K562 (cell line): ENCODE results near the gene LEMD1. TPM values are rescaled to one million over a fixed set of nuclear protein-coding genes. Genes with fewer than 3 reads are reported as not detected.

Experiments
- ATAC-seq: fragments of 200-7000 bp; cut with Tn5 transposase; 3 replicates; pipeline ENCODE4 v1.9.1; 2020; ENCODE audit warnings: moderate library complexity
- BruUV-seq: library from RNA; stranded (reverse); fragments of 400-500 nt; replicated peaks from 2 replicates; lab custom pipeline; 2021; lab: Mats Ljungman, UMichigan
- CTCF ChIA-PET: fragments of 300-600 bp; formaldehyde crosslinking; extraction: SDS; loops from one replicate; lab custom pipeline; 2021; ENCODE audit warnings: low intra/inter-chr PET ratio; lab: Yijun Ruan, JAX
- POLR2A ChIA-PET: fragments of 300-600, 350-650 bp; sonication (Branson Sonifier 250); formaldehyde crosslinking; extraction: SDS; loops from one replicate; lab custom pipeline; 2021; ENCODE audit warnings: antibody characterized with exemption, inconsistent platforms; lab: Yijun Ruan, JAX
- DNase-seq, 4 experiments: peaks; one replicate each; pipeline versions ENCODE4 v3.0.0 to v3.0.0-alpha.2; 2011 to 2018; ENCODE audit warnings: low spot score in 3 of 4, mixed read lengths in 3 of 4; ENCODE audit errors: extremely low read depth in 1 of 4
- FAIRE-seq: peaks from 2 replicates; lab custom pipeline; 2011; peaks lifted over from hg19 to GRCh38; lab: Jason Lieb, UNC
- H2AFZ ChIP-seq: 2 replicates; pipeline ENCODE4 v1.6.0; 2011; ENCODE audit warnings: low read depth, low read length, control low read depth, inconsistent platforms
- H3K27ac ChIP-seq: fragments of 200-600 bp; 3 replicates; pipeline ENCODE4 v1.8.0; 2011; ENCODE audit warnings: low read depth, mild to moderate bottlenecking, control low read depth, inconsistent platforms, low read length, moderate library complexity, mixed read lengths; ENCODE audit errors: extremely low read depth
- H3K27me3 ChIP-seq, 2 experiments: fragments of 300-600 bp in 1 of 2; 2 replicates in 1 of 2; 3 replicates in 1 of 2; pipeline versions ENCODE4 v1.6.0 to v1.8.0; 2011; ENCODE audit warnings: inconsistent platforms in 2 of 2, low read length in 2 of 2, mild to moderate bottlenecking in 1 of 2, mixed read lengths in 1 of 2, moderate library complexity in 1 of 2; ENCODE audit not compliant: control insufficient read depth in 2 of 2, insufficient read depth in 2 of 2
- H3K36me3 ChIP-seq: fragments of 300-600 bp; 3 replicates; pipeline ENCODE4 v1.8.0; 2011; ENCODE audit warnings: mild to moderate bottlenecking, low read length, inconsistent platforms; ENCODE audit not compliant: control insufficient read depth, insufficient read depth
- H3K4me1 ChIP-seq, 2 experiments: fragments of 200-600 bp in 1 of 2; replicated peaks in 1 of 2; 2 replicates in 1 of 2; 3 replicates in 1 of 2; pipeline versions ENCODE4 v1.5.1 to v1.8.0; 2011; ENCODE audit warnings: inconsistent platforms in 2 of 2, low read length in 2 of 2, mild to moderate bottlenecking in 1 of 2, mixed read lengths in 1 of 2, moderate library complexity in 1 of 2; ENCODE audit not compliant: control insufficient read depth in 2 of 2, insufficient read depth in 2 of 2
- H3K4me2 ChIP-seq: 2 replicates; pipeline ENCODE4 v1.6.1; 2011; ENCODE audit warnings: low read length, control low read depth, inconsistent platforms, mixed read lengths; ENCODE audit not compliant: insufficient read depth
- H3K4me3 ChIP-seq: fragments of 200-600 bp; sonication (generic), shearing (Covaris generic); 2 replicates; pipeline ENCODE4 v1.5.1; 2016; ENCODE audit warnings: control low read depth, inconsistent platforms
- H3K79me2 ChIP-seq: fragments of 200-600 bp; 3 replicates; pipeline ENCODE4 v1.8.0; 2011; ENCODE audit warnings: low read length, inconsistent platforms; ENCODE audit not compliant: control insufficient read depth, insufficient read depth
- H3K9ac ChIP-seq, 2 experiments: 2 replicates each; pipeline versions ENCODE4 v1.6.0 to v1.6.1; 2011; ENCODE audit warnings: low read depth in 2 of 2, low read length in 2 of 2, control low read depth in 1 of 2, inconsistent platforms in 1 of 2, mild to moderate bottlenecking in 1 of 2, mixed read lengths in 1 of 2; ENCODE audit not compliant: insufficient read depth in 1 of 2
- H3K9me1 ChIP-seq: one replicate; pipeline ENCODE4 v1.6.0; 2011; ENCODE audit warnings: inconsistent platforms, mild to moderate bottlenecking, low read length, moderate library complexity; ENCODE audit not compliant: control insufficient read depth, insufficient read depth
- H3K9me3 ChIP-seq: replicated peaks from 2 replicates; pipeline ENCODE4 v1.5.1; 2011; ENCODE audit warnings: low read depth, low read length, inconsistent platforms; ENCODE audit not compliant: control insufficient read depth, insufficient read depth
- H4K20me1 ChIP-seq: replicated peaks from 2 replicates; pipeline ENCODE4 v1.6.1; 2011; ENCODE audit warnings: low read length, inconsistent platforms, mixed read lengths; ENCODE audit not compliant: control insufficient read depth, insufficient read depth
- CEBPB ChIP-seq: fragments of 450-650 bp; IDR thresholded peaks from 2 replicates; pipeline ENCODE4 v1.6.1; 2016; ENCODE audit warnings: missing genetic modification characterization, missing compliant biosample characterization
- GATA2 ChIP-seq: sonication (generic); formaldehyde crosslinking; IDR thresholded peaks from 2 replicates; pipeline ENCODE4 v1.4.0; 2020; ENCODE audit warnings: mild to moderate bottlenecking, missing genetic modification reagents
- ILF3 ChIP-seq: fragments of 450-650 bp; IDR thresholded peaks from 2 replicates; pipeline ENCODE4 v1.6.1; 2018; ENCODE audit warnings: antibody characterized with exemption, mild to moderate bottlenecking, moderate library complexity, borderline replicate concordance
- KDM1A ChIP-seq, 2 experiments: fragments of 450-650 bp; IDR thresholded peaks; 2 replicates each; pipeline ENCODE4 v1.6.1; 2016; ENCODE audit warnings: mild to moderate bottlenecking in 2 of 2
- LEF1 ChIP-seq: fragments of 450-650 bp; IDR thresholded peaks from 2 replicates; pipeline ENCODE4 v1.6.1; 2016; ENCODE audit warnings: mild to moderate bottlenecking
- PBX2 ChIP-seq, 2 experiments: IDR thresholded peaks in 1 of 2; conservative IDR thresholded peaks in 1 of 2; 2 replicates each; pipeline ENCODE4 v1.6.1; 2016; ENCODE audit warnings: low read depth in 2 of 2, mild to moderate bottlenecking in 1 of 2, missing compliant biosample characterization in 1 of 2, missing genetic modification characterization in 1 of 2, moderate library complexity in 1 of 2
- SOX6 ChIP-seq: fragments of 450-650 bp; IDR thresholded peaks from 2 replicates; pipeline ENCODE4 v1.6.1; 2014; ENCODE audit warnings: mild to moderate bottlenecking
- XRCC4 ChIP-seq: IDR thresholded peaks from one replicate; pipeline ENCODE4 v1.6.1; 2011; ENCODE audit not compliant: insufficient read depth, insufficient read length; ENCODE audit errors: extremely low read depth
- ZFP1 ChIP-seq: fragments of 450-650 bp; formaldehyde crosslinking; IDR thresholded peaks from 2 replicates; pipeline ENCODE4 v1.4.0; 2020; ENCODE audit warnings: mild to moderate bottlenecking, mixed read lengths
- WGBS: fragments of 100-300 bp; shearing (Covaris generic); methylation state at CpG from one replicate; pipeline ENCODE4 v1.1.6; 2016; ENCODE audit warnings: low coverage, mixed read lengths; ENCODE audit not compliant: insufficient coverage; ENCODE audit errors: missing lambda C conversion rate; 5-methylcytosine and 5-hydroxymethylcytosine counted together
- in situ Hi-C: fragments of 300-500 bp; cut with MboI; formaldehyde crosslinking; loops from 4 replicates; pipeline ENCODE4 v1.15.0; 2018; ENCODE audit warnings: inconsistent platforms, mixed read lengths
- intact Hi-C: fragments of 100-400 bp; cut with micrococcal nuclease; formaldehyde crosslinking; loops from 2 replicates; pipeline ENCODE4 v1.14.2; 2022
- polyA plus RNA-seq, 8 experiments: library from polyadenylated mRNA; depleted of rRNA in 4 of 8; stranded (reverse) in 5 of 8; unstranded in 3 of 8; fragments of >200 nt; fragmentation: Nextera tagmentation in 2 of 8; fragmentation: Illumina TruSeq in 1 of 8; extraction: Ambion mirVana in 2 of 8; extraction: Trizol in 1 of 8; gene quantifications; 2 replicates each; pipeline versions ENCODE4 v1.2.1 to v1.2.3, GENCODE V29; 2011 to 2014; ENCODE audit warnings: inconsistent platforms in 1 of 8, missing spikeins in 1 of 8
- total RNA-seq, 7 experiments: library from RNA; depleted of rRNA in 6 of 7; stranded (reverse); fragments of >200 nt in 6 of 7; fragmentation: Illumina TruSeq in 2 of 7; extraction: Trizol in 2 of 7; gene quantifications; 2 replicates each; pipeline versions ENCODE4 v1.2.1 to v1.2.3, GENCODE V29; 2011 to 2021; ENCODE audit warnings: low replicate concordance in 1 of 7

Gene LEMD1
- total and polyA plus RNA-seq, 9 of the 15 experiments (the other 6 are each of a cell fraction or from before 2014, with no cell fraction given) = 0.11 to 2.4 (median 0.57) TPM; not detected in 1

- ChIA-PET POLR2A (interaction anchor here (0.5 to 1.0 kb wide), 4 partner anchors 15 to 286 kb away, joined by 3 to 4 read pairs (median 3); no protein-coding TSS in a partner anchor), CTCF (no interaction called here)
- no peaks in the 10 kb centered on the region for H3K36me3 ChIP-seq
- no peaks in the 10 kb centered on the region for H3K9me1 ChIP-seq
- 3% methylated on average over 11 of the region's 11 CpGs for WGBS
- no peak overlapping the region for H3K4me2 ChIP-seq
- H3K4me3 ChIP-seq = no peak overlapping the region
- no peak overlapping the region for H3K9ac ChIP-seq
- no peaks in the 10 kb centered on the region for H3K4me1 ChIP-seq
- no peak overlapping the region for H3K27ac ChIP-seq
- no peaks in the 10 kb centered on the region for H3K9me3 ChIP-seq
- peaks cover 6% of the 10 kb centered on the region; the same call in 1 of the 2 replicates for H4K20me1 ChIP-seq
- ATAC-seq (no peak), DNase-seq (no peak), FAIRE-seq (no peak)
- no peak overlapping the region for H2AFZ ChIP-seq
- peaks cover 36 to 70% of the 10 kb centered on the region in 2 experiments; a peak in 4 of 5 replicates for H3K27me3 ChIP-seq
- intact Hi-C loops (no loop called here), in situ Hi-C loops (no loop called here)
- H3K79me2 ChIP-seq = no peaks in the 10 kb centered on the region
- no TSS peak for BruUV-seq
- TF ChIP-seq GATA2 (CRISPR knock-in tag) (no peak), CEBPB (no peak), PBX2 (CRISPR knock-in tag; IDR thresholded peaks at IDR 0.05; ENCODE audit: low read depth) (no peak), PBX2 (tag; conservative IDR thresholded peaks at IDR 0.05; ENCODE audit: low read depth) (no peak), ILF3 (no peak), SOX6 (no peak), XRCC4 (no peak), ZFP1 (CRISPR knock-in tag) (no peak), LEF1 (no peak), KDM1A (IDR thresholded peaks at IDR 0.05) (no peak)
These were observed 89.7 kb downstream of the LEMD1 start for GRCh38 chr1:205332015-205332791.
